ENCODE measurements around the gene IDH1. TPM values are rescaled to one million over a fixed set of nuclear protein-coding genes. Genes with fewer than 3 reads are reported as not detected.
"Not testable (repeated sequence)": the region's sequence is repeated elsewhere in the genome, so short reads cannot be mapped to it uniquely, and the experiment has no call there.

Gene IDH1
- total RNA-seq, 2 donors from 2014 or later = 46.8 to 81.8 TPM

GRCh38 chr2:208228476-208228875 lies 26.4 kb downstream of the IDH1 start:
- no peak for DNase-seq (ENCODE audit: low spot score)
- intact Hi-C loops (cut with DNase I) = no loop called here

GRCh38 chr2:208227581-208228232 lies 27.2 kb downstream of the IDH1 start:
- intact Hi-C loops (cut with DNase I) = no loop called here
- no peak for DNase-seq (ENCODE audit: low spot score)

GRCh38 chr2:208224802-208225201 lies 30.1 kb downstream of the IDH1 start:
- DNase-seq (ENCODE audit: low spot score) = no peak
- intact Hi-C loops (cut with DNase I) = no loop called here

GRCh38 chr2:208222351-208222750 lies 32.5 kb downstream of the IDH1 start:
- no peak for DNase-seq (ENCODE audit: low spot score)
- intact Hi-C loops (cut with DNase I) = no loop called here

- intact Hi-C loops (cut with DNase I); DNase-seq (ENCODE audit: low spot score): not testable (repeated sequence)
Observed at GRCh38 chr2:208221873-208222272, 33.0 kb downstream of the IDH1 start.

- intact Hi-C loops (cut with DNase I) = no loop called here
- DNase-seq (ENCODE audit: low spot score) = no peak
Observed at GRCh38 chr2:208210688-208211451, 44.0 kb downstream of the IDH1 start.

- DNase-seq (ENCODE audit: low spot score) = no peak
- intact Hi-C loops (cut with DNase I) = no loop called here
Observed at GRCh38 chr2:208208335-208209085, 46.4 kb downstream of the IDH1 start.

GRCh38 chr2:208207769-208208168 lies 47.1 kb downstream of the IDH1 start:
- intact Hi-C loops (cut with DNase I) = no loop called here
- no peak for DNase-seq (ENCODE audit: low spot score)

GRCh38 chr2:208204166-208204565 lies 50.7 kb downstream of the IDH1 start:
- no peak for DNase-seq (ENCODE audit: low spot score)
- intact Hi-C loops (cut with DNase I) = no loop called here

- DNase-seq (ENCODE audit: low spot score) = no peak
- intact Hi-C loops (cut with DNase I) = no loop called here
Observed at GRCh38 chr2:208195531-208195930, 59.3 kb downstream of the IDH1 start.

GRCh38 chr2:208192611-208193236 lies 62.1 kb downstream of the IDH1 start:
- intact Hi-C loops (cut with DNase I) = no loop called here
- DNase-seq (ENCODE audit: low spot score) = no peak

- no peak for DNase-seq (ENCODE audit: low spot score)
- intact Hi-C loops (cut with DNase I) = loop anchor here in 1 of 2 donors (10.0 kb wide), 1 partner anchor 45 kb away; no protein-coding TSS in a partner anchor
Observed at GRCh38 chr2:208189810-208190503, 64.9 kb downstream of the IDH1 start, which contains the start of gene C2orf80. C2orf80 (minus strand) TSS chr2:208190030; CDS start chr2:208186986, 3,044 bp downstream.

GRCh38 chr2:208189069-208189809 lies 65.6 kb downstream of the IDH1 start:
- DNase-seq (ENCODE audit: low spot score) = no peak

GRCh38 chr2:208186893-208187292 lies 68.0 kb downstream of the IDH1 start:
- intact Hi-C loops (cut with DNase I) = loop anchor here in 1 of 2 donors (10.0 kb wide), 1 partner anchor 48 kb away; no protein-coding TSS in a partner anchor
- DNase-seq (ENCODE audit: low spot score) = no peak

More at GRCh38 chr2:208189069-208189809, 65.6 kb downstream of the IDH1 start:
- intact Hi-C loops (cut with DNase I) = loop anchor here in 1 of 2 donors (10.0 kb wide), 1 partner anchor 46 kb away; no protein-coding TSS in a partner anchor

- no peak for DNase-seq (ENCODE audit: low spot score)
- intact Hi-C loops (cut with DNase I) = loop anchor here in 1 of 2 donors (10.0 kb wide), 1 partner anchor 48 kb away; no protein-coding TSS in a partner anchor
Observed at GRCh38 chr2:208186465-208186864, 68.4 kb downstream of the IDH1 start.
